ENCODE measurements around the gene TSPO2.

The TSPO2 gene

DNA sequence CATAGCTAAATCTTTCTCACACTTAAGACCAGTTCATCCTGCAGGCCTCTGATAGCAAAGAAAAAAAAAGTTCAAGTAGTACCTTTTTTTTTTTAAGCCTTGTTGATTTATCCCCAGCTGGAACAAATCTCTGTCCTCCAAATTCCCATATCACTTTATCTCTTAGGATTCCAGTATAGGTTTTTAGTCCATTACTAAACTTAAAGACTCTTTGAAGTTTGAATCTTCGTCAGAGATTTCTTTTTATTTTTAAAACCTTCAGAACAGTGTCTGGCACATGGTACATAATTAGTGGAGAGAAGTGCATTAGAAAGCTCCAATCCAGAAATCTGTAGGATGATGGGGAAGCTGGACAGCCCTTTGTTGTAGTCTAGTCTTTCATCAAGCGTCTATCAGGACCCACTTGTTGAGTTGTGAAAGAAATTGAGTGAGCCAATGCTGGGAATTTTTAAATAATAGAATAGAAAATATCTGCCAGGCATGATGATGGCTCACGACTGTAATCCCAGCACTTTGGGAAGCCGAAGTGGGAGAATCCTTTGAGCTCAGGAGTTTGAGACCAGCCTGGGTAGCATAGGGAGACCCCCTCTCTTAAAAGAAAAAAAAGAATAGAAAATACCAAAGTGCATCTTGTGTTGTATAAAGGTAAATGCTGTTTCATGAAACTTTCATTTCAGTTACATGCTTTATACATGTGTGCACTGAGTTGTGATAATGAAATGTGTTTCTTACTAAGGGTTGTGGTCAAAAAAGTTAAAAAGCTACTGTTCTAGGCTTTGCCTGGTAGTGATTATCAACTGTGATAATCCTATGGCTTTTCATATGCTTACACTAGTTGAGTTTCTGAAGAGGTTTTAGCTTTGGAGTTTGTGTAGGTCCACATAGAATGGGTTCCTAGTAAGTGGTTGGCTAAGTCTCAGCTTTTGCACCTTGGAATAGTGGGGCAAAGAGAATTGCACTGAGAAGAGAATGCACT lies 33.7 kb downstream of the TSPO2 start:
- DNase-seq (ENCODE audit: low spot score): no peak

DNA sequence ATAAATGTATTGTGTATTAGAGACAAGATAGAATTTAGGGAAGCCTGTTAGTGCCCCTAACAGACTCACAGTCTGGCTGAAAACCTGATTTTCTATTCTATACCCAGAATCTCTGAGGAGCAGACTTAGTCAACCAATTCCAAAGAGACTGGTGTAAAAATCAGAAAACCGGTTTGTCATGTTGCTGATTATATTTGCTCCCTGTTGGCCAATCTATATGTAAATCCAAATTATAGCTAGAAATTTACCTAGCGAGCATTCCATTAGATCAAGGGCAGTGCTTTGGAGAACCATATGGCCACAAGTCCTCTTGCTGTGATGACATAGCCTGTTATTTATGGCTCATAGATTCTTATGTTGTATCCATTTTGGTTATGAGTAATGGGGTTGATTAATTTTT lies 35.3 kb downstream of the TSPO2 start:
- no peak for DNase-seq (ENCODE audit: low spot score)

DNA sequence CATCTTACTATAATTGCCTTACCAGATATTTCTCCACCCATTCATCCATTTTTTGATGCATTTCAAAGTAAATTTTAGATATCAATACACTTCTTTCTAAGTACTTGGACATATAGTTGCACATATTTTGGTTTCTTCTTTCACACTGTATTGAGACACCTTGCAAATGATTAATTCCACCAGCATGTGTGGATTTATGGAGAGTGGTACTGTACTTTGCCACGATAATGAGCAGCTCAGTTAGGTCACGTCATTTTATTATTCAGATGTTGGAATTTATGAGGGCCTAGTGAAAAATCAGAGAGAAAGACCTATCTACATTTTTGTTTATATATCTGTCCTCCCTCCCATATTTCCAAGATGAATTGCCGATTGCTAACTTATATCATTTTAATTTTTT lies 35.8 kb downstream of the TSPO2 start:
- no peak for DNase-seq (ENCODE audit: low spot score)

DNA sequence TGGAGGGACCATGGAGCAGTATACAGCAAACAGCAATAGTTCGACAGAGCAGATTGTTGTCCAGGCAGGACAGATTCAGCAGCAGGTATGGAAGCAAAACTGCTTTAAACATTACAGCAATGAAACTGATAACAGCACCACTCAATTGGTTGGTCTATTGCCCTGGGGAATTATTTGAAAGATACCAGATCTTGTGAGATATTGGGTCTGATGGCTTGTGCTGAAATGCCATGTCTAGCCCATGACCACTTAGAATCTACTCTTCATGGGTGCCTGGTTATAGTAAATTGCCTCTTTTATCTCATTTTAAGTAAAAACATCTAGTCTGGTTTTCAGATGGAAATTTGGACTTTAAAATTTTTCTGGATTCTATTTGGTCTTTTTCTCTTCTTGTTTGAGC lies 36.8 kb downstream of the TSPO2 start:
- no peak for DNase-seq (ENCODE audit: low spot score)

DNA sequence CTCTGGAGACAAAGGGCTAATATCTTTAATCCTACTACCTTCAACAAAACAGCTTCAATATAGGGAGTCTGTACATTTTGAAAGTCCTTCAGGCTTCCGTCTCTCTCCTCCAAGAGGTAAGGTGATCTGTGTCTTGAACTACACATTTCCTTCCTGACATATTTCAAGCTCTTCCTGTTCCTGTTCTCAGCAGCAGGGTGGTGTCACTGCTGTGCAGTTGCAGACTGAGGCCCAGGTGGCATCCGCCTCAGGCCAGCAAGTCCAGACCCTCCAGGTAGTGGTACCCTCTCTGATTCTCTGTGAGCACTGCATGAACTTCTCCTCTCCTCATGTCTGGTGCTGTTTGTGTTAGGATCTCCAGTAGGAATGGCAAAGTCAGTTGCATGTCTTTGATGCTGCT lies 38.4 kb downstream of the TSPO2 start:
- no peak for DNase-seq (ENCODE audit: low spot score)

DNA sequence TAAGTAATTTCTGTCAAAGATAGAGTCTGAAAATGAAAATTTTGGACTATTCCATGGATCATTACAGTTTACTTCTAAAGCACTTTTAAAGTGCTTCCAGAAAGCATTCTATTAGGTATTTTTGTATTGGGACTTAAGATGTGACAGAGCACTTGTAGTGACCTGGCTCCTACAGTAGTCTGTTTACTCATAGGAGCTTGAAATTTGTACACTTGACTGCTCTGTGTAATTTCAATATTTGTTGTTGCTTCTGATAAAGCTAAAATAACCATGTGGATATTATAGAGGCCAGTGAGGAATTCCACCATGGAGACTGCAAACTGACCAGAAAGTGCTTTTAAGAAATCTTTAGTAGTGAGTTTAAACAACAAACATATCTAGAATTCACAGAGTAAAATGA lies 40.8 kb downstream of the TSPO2 start:
- no peak for DNase-seq (ENCODE audit: low spot score)

DNA sequence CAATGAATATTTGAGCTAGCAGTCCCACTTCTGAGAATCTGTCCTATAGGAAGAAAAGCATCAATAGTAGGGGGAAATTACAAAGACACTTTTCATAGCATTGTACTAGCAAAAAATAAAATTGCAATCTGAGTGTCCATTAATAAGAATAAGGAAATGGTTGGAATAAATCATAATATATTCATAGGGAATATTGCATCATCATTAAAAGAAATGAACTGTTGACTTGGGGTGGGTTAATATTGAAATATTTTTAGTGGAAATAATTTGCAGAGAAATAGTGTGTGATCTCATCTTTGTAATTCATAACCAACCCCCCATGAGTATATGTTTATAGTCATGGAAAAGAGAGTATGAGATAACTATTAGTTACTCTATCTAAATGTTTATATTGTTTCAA lies 42.9 kb downstream of the TSPO2 start:
- no peak for DNase-seq (ENCODE audit: low spot score)

DNA sequence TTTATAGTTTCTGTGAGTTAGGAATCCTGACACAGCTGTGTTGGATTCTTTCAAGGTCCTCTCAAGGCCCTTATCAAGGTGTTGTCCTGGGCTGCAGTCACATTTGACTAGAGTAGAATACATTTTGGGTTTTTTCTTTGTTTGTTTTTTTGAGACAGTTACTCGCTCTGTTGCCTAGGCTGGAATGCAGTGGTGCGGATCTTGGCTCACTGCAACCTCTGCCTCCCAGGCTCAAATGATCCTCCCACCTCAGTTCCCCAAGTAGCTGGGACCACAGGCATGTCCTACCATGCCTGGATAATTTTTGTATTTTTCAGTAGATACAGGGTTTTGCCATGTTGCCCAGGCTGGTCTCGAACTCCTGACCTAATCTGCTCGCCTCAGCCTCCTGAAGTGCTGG lies 46.2 kb downstream of the TSPO2 start:
- DNase-seq (ENCODE audit: low spot score): no peak

DNA sequence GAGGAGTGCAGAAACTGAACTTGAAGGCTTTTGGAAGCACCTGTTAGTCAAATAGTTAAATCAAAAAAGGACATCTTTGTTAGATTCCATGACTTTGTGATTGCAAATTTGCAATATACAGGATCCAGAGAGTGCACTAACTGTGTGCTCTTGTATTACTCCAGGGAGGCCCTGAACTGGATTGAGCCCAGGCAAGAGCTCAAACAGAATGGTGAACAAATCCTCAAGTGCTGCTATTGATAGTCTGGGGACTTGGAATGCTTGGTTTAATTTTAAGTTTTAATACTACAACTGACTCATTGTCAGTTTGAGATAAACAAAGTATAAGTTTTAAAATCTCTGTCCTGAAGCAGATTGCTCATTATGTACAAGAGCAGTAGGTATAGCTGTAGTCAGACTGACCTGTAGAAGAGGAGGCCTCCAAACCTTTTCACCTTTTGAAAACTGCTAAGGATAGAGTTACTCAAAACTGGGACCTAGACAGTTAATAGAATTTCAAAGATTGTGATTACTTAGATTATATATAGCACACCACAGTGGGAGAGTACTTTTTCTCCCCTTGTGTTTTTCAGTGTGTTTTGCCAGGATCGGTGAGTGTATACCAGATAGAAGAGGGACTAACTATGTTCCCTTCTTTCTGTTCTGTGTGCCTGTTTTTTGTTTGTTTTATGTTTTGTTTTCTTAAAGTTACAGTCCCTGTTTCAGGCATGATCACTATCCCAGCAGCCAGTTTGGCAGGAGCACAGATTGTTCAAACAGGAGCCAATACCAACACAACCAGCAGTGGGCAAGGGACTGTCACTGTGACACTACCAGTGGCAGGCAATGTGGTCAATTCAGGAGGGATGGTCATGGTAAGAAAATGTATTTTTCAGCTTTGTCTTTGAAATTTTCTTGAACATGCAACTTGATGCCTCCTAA lies 48.8 kb downstream of the TSPO2 start:
- no peak for DNase-seq (ENCODE audit: low spot score)

DNA sequence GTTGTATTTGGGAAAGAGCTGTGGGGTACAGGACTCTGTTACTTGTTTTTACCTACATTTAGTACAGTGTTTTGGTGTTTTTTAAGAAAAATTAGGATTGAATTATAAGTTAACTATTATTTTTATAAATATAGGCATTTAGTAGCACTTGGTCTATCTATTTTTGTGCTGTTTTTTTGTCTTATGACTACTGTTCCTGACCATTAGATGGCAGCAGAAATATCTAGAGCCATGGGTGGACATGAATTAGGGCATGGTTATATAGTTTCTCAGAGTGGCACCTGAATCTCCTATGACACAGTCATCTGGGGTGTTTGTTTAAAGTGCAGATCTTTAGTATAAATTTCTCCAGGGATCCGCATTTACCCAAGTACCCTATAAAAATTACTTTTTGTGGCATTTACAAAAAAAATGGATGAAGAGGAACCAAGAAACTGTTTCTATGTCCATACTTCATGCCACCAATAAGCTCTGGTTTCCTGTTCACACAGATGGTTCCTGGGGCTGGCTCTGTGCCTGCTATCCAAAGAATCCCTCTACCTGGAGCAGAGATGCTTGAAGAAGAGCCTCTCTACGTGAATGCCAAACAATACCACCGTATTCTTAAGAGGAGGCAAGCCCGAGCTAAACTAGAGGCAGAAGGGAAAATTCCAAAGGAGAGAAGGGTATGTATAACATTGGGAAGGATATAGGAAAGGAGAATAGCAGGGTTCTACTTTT lies 50.3 kb downstream of the TSPO2 start:
- DNase-seq (ENCODE audit: low spot score): peak; percentile 40

DNA sequence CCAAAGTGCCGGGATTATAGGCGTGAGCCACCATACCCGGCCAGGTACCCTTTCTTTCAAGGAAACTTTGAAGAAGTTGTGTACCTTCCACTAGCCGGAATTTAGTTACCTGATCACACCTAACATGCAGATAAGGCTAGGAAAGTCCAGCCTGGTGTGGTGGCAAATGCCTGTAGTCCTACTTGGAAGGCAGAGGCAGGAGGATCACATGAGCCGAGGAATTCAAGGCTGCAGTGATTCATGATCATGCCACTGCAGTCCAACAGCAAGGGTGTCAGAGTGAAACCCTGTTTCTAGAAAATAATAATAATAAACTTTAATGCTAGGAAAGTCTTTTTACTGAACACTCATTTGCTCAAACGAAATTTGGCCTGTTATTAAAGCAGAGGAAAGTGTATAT lies 51.5 kb downstream of the TSPO2 start:
- DNase-seq (ENCODE audit: low spot score): no peak
